Central memory CD4-positive, alpha-beta T cell (primary cell): ENCODE results near the gene NPHS1.

Experiments used
- DNase-seq: peaks from one replicate; pipeline ENCODE4 v3.0.0; 2022

Gene NPHS1

GRCh38 chr19:35787227-35787799 lies 65.0 kb downstream of the NPHS1 start:
- no peak for DNase-seq

DNA sequence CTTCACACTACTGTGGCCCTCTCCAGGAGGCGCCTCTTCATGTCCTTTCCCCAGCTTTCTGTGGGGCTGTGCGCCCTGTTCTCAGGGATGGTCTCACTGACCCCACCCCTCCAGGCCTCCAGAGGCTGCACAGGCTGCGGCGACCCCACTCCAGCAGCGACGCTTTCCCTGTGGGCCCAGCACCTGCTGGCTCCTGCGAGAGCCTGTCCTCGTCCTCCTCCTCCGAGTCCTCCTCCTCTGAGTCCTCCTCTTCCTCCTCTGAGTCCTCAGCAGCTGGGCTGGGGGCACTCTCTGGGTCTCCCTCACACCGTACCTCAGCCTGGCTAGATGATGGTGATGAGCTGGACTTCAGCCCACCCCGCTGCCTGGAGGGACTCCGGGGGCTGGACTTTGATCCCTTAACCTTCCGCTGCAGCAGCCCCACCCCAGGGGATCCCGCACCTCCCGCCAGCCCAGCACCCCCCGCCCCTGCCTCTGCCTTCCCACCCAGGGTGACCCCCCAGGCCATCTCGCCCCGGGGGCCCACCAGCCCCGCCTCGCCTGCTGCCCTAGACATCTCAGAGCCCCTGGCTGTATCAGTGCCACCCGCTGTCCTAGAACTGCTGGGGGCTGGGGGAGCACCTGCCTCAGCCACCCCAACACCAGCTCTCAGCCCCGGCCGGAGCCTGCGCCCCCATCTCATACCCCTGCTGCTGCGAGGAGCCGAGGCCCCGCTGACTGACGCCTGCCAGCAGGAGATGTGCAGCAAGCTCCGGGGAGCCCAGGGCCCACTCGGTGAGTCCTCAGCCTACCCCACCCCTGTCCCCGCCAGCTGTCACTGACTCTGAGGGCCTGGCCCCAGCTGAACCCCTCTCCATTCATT lies 65.8 kb downstream of the NPHS1 start:
- no peak for DNase-seq

- DNase-seq, result no peak
Observed at GRCh38 chr19:35785339-35785627, 67.0 kb downstream of the NPHS1 start.

DNA sequence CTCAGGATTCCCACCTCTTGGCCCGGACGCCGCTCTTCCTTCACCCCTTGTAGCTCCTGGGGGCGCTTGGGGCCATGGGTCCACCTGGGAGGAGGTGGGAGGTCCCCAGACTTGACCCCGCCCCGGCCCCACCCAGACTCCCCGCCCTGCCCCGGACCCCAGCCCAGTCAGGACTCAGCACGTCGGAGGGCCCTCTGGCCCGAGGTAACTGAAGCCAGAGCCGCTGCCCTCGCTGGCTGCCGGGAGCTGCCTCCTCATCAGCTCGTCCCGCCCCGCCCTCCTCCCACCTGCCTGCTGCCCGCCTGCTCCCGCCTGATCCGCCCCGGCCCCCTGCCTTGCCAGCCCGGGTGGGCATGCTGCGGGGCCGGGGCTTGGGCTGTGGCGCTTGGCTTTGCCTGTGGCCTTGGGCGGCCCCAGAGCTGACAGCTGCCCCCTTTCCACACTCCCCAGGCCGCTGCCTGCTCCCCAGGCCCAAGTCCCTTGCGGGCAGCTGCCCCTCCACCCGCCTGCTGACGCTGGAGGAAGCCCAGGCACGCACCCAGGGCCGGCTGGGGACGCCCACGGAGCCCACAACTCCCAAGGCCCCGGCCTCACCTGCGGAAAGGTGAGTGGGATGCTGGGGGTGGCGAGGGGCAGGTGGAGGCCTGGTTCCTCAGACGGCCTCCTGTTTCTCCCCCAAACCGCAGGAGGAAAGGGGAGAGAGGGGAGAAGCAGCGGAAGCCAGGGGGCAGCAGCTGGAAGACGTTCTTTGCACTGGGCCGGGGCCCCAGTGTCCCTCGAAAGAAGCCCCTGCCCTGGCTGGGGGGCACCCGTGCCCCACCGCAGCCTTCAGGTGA lies 67.6 kb downstream of the NPHS1 start:
- no peak for DNase-seq

GRCh38 chr19:35783469-35784434 lies 68.6 kb downstream of the NPHS1 start:
- no peak for DNase-seq

- DNase-seq, result no peak
Observed at GRCh38 chr19:35782589-35782988, 69.7 kb downstream of the NPHS1 start.

- DNase-seq, result no peak
Observed at GRCh38 chr19:35781650-35782049, 70.7 kb downstream of the NPHS1 start.

- DNase-seq, result no peak
Observed at GRCh38 chr19:35780717-35781116, 71.6 kb downstream of the NPHS1 start.

DNA sequence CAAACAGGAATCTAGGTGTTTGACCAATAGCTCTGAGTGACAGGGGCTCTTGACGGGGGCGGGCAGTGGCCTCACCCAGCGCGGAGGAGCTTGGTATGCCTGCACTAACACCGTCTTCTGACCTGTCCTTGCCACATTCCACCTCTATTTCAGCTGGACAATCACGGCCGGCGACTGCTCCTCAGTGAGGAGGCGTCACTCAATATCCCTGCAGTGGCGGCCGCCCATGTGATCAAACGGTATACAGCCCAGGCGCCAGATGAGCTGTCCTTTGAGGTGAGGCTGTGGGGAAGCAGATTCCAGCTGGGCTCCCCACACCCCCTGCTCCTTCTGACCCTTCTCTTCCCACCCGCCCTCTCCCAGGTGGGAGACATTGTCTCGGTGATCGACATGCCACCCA lies 72.2 kb downstream of the NPHS1 start:
- DNase-seq, result no peak

DNA sequence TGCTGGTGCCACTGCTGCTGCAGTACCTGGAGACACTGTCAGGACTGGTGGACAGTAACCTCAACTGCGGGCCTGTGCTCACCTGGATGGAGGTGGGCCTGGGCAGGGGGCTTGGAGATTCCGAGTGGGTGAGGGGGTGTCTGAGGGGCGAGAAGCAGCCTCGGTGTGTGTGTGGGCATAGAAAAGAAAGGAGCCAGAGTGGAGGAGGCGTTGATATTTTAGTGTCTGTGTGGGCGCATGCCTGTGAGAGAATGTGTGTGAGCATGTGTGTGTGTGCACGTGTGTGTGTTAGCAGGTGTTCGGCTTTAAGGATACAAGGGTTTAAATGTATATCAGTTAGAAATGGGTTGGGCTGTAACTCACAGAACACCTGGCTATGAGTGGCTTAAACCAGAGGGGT lies 73.3 kb downstream of the NPHS1 start:
- no peak for DNase-seq

DNA sequence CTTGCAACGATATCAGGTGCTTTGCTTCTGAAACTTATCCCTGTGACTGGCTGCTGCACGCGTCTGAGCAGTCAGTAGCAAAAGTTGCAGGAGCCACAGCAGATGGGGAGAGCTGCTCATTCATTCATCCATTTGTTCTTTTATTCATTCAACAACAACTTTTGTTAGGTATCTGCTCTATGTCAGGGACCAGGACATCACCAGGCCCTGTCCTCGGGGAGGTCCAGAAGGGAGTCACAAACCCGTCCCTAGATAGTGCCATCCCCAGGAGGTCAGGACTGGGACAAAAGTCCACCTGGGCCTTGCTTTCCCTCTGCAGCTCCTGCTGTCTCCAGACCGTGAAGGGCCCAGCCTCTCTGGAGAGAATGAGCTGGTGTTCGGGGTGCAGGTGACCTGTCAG lies 74.3 kb downstream of the NPHS1 start:
- DNase-seq, result no peak

GRCh38 chr19:35777086-35777841 lies 75.0 kb downstream of the NPHS1 start:
- DNase-seq, result no peak

- no peak for DNase-seq
Observed at GRCh38 chr19:35776102-35776788, 76.1 kb downstream of the NPHS1 start.
